ENCODE measurements around the gene CYP26A1.
"Not testable (repeated sequence)": the region's sequence is repeated elsewhere in the genome, so short reads cannot be mapped to it uniquely, and the experiment has no call there.

DNA sequence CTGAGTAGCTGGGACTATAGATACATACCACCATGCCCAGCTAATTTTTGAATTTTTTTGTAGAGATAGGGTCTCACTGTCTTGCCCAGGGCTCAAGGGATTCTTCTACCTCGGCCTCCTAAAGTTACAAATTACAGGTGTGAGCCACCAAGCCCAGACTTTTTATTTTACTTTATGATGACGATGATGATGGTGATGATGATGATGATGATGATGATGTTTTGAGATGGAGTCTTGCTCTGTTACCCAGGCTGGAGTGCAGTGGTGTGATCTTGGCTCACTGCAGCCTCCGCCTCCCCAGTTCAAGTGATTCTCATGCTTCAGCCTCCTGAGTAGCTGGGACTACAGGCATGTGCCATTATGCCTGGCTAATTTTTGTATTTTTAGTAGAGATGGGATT lies 27.5 kb downstream of the CYP26A1 start:
- TF ChIP-seq, protein P1, sequence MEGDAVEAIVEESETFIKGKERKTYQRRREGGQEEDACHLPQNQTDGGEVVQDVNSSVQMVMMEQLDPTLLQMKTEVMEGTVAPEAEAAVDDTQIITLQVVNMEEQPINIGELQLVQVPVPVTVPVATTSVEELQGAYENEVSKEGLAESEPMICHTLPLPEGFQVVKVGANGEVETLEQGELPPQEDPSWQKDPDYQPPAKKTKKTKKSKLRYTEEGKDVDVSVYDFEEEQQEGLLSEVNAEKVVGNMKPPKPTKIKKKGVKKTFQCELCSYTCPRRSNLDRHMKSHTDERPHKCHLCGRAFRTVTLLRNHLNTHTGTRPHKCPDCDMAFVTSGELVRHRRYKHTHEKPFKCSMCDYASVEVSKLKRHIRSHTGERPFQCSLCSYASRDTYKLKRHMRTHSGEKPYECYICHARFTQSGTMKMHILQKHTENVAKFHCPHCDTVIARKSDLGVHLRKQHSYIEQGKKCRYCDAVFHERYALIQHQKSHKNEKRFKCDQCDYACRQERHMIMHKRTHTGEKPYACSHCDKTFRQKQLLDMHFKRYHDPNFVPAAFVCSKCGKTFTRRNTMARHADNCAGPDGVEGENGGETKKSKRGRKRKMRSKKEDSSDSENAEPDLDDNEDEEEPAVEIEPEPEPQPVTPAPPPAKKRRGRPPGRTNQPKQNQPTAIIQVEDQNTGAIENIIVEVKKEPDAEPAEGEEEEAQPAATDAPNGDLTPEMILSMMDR (conservative IDR thresholded peaks at IDR 0.05; ENCODE audit: low read depth, low read length) = not testable (repeated sequence)
- not testable (repeated sequence) for TF ChIP-seq EZH2 (IDR thresholded peaks at IDR 0.05; ENCODE audit: borderline replicate concordance, low read depth, low read length, poor library complexity, severe bottlenecking)
